Activated naive CD4-positive, alpha-beta T cell treated with anti-CD3 and anti-CD28 coated beads, Interleukin-2, amount 50 U/mL, for 16 hours (primary cell): ENCODE measurements around the gene TEDC2.
A peak's percentile ranks its signal among the peaks of the same experiment; 100 is the strongest.

Experiments used
- DNase-seq: peaks from one replicate; pipeline ENCODE4 v3.0.0-alpha.2; 2020

The TEDC2 gene

GRCh38 chr16:2497116-2497630, 37.3 kb downstream of the TEDC2 start:
- DNase-seq: no peak

DNA sequence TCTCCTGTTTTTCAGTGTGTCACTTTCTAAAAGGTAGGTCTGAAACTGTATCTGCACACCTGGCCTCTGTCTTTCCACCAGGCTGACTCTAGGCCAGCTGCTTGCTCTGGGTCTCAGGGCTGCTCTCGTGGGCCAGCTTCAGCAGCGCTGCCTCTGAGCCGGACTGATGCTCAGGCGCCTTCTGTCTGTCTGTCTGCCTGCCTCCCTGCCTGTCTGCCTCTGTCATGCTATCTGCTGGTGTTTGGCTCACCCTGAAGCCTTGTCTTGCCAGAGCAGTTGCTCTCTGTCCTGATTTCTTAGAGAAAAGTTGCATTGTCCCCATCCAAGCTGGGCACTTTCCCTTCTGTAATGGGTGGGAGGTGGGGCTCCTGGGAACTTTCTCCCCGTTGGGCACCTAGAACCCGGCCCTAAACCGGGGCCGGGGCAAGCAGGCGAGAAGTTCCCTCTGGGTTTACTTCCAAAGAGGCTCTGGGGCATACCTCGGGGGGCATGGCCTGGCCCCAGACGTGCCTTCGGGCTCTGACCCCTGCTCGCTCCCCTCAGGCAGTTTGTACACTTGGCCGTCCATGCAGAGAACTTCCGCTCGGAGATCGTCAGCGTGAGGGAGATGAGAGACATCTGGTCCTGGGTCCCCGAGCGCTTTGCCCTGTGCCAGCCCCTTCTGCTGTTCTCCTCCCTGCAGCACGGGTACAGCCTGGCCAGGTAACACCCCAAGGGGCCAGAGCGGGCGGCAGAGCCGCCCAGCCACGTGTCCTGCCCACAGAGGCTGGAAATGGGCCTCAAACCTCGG, 38.0 kb downstream of the TEDC2 start:
- DNase-seq: no peak

DNA sequence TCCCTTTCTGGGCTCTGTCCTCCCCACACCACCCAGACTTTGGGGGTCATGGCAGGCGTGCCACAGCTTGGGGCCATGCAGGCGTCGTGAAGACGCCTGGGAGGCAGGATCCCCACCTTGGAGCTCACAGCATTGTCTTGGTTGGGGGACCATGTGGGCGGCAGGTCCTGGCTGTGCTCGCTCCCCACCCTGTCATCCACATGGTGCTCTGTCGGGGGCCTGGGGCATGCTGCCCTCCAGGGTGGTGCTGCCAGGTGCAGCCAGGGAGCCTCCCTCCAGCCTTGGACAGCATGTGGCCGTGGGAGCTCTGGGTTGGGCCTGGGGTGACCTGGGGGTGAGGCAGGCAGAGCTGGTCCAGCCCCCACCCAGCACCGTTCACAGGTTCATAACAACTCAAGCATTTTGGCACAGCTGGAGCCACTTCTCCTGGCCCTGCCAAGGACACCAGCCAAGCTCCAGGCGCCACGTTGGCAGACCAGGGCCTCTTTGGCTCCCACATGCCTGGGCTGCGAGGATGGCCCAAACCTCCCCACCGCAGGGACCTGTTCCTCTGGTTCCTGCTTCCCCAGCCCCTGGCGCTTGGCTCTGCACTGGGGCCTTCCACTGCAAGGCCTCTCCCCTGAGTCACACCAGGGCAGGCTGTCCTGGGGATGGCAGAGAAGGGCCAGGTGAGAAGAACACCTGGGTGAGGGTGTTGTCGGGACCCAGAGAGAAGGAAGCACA, 38.8 kb downstream of the TEDC2 start:
- DNase-seq: no peak

DNA sequence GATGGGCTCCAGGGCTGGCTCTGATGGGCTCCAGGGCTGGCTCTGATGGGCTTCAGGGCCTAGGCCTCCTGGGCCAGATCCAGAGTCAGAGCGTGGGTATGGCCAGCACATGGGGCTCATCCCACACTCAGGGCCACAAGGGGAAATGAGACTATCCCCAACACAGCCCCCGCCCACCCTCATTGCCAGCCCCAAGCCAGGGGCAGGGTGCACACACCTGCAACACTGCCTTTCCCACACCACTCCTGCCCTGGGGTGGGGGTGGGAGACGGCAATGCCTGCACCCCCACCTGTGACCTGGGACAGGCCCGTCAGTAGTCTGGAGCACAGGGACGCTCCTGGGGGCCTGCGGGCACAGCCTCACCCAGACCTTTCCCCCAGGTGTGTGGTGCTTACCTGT, 39.5 kb downstream of the TEDC2 start:
- no peak for DNase-seq

DNA sequence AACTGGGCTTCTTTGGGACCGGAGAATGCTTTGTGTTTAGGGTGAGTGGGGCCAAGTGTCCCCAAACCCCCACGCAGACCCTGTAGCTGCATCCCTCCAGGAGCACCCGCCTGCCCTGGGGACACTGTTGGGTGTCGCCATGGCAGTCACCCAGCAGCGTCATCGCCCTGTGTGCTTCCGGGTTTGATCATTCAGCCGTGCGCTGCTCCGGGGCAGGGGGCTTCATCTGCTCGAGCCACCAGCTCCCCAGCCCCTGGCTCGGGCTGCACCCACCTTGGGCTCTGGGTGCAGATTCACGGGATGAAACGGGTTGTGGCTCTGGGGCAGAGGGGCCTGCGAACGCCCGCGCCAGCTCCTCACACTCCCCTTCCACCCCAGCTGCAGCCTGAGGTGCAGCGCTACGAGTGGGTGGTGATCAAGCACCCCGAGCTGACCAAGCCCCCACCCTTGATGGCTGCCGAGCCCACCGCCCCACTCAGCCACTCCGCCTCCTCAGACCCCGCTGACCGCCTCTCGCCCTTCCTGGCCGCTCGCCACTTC, 40.1 kb downstream of the TEDC2 start:
- DNase-seq: no peak

DNA sequence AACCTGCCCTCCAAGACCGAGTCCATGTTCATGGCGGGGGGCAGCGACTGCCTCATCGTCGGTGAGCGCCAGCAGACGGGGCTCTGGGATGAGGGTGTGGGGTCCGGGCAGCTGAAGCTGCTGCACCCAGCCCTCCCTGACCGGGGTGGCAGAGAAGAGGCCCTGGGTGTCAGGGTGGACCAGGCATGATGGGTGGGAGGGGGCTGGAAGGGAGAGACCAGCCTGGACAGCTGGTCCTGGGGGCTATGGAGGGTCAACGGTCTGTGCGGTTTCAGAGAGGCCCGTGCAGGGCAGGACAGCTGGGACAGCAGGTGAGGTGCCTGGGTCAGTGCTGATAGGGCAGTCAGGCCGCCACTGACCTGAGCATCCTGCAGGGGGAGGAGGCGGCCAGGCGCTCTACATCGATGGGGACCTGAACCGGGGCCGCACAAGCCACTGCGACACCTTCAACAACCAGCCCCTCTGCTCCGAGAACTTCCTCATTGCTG, 40.6 kb downstream of the TEDC2 start:
- no peak for DNase-seq

DNA sequence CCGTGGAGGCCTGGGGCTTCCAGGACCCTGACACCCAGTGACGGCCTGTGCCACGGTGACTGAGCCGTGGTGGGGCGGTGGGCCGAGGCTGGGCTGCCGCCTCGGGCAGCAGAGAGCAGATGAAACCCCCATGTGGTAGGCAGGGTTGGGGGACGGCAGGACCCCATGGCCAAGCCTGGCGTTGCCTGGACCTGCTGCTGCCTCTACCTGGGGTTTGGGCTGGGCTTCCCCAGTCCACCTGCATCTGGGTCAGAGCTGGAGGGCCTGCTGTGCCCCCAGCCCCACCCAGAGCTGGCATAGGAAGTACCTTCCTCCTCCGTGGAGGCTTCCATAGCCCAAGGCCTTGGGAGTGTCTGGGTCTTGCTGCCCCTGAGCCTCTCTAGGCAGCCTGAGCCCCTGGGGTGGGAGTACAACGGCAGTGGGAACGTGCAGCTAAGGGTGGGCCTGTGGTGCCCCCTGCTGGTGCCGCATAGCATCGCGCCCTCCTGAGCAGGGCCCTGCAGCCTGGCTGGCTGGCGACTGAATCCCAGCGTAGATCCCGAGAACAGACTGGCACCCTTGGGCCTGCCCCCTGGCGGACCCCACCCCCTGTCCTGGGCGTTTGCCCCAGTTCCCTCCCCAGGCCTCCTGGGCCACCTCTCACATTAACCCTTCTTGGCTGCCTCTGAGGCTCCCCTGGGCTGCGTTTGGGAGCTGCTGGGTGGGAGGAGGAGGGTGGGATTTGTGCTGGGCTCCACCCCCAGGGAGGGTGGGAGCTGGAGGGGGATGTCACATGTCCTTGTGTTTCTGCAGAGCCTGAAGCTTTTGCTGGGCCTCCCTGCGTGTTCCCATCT, 41.2 kb downstream of the TEDC2 start:
- DNase-seq: peak; percentile 81

DNA sequence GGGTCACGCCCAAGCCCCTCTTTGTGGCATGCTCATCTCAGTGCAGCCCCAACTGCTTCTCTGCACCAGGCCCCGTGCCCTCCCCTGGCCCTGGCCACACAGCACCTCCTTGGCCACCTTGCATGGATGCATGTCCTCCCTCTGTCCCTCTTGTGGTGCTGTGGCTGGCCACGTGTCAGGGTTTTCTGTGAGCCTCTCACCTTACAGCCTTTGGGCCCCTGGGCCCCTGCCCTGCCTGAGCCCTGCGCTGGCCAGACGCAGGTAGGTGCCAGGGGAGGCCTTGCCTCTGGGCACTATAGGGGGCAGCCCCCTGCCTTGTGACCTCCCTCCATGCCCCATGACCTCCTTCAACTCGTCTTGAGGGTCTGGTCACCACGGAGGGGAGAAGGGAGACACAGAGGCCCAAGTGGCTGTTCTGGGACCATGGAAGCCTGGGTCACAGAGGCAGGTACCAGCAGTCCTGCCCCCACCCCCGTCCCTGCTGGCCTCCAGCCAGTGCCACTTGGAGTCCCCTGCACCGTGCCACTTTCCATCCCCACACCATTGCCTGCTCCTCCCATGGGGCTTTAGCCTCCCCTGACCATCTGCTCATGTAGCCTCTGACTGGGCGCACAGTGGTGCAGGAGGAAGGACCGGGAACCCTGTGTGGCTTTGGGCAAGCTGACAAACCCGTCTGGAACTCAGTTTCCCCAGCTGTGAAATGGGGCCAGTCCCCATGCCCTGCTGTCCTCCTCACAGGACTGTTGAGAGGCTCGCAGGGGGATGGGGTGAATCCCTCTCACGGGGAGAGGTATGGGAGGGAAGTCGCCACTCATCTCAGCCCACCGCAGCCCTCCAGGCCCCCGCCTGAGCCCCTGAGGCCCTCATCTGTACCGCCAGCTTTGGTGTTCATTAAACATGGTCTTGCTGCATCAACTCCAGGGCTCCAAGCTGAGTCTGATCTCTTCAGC, 42.3 kb downstream of the TEDC2 start:
- DNase-seq: no peak

GRCh38 chr16:2505695-2506094, 45.8 kb downstream of the TEDC2 start:
- no peak for DNase-seq

- DNase-seq: no peak
Observed at GRCh38 chr16:2507052-2507659, 47.2 kb downstream of the TEDC2 start.

DNA sequence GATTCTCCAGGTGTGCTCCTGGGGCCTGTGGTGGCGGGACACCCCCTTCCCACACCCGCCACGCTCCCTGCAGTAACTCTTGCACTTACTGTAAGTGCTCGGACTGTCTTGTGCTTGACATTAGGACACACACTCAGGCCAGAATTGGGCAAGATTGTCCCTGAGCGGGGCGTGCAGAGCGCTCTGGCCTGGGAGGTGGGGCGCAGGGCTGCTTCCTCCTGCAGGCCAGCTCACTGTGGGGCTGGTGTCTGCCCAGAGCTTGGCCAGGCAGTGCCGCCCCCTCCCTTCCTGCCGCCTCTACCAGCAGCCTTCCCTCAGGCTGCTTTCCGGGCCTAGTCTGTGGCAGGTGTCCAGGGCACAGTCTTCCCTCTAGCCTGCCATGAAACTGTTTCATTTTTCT, 47.8 kb downstream of the TEDC2 start:
- no peak for DNase-seq

- no peak for DNase-seq
Observed at GRCh38 chr16:2508722-2509400, 49.0 kb downstream of the TEDC2 start.

DNA sequence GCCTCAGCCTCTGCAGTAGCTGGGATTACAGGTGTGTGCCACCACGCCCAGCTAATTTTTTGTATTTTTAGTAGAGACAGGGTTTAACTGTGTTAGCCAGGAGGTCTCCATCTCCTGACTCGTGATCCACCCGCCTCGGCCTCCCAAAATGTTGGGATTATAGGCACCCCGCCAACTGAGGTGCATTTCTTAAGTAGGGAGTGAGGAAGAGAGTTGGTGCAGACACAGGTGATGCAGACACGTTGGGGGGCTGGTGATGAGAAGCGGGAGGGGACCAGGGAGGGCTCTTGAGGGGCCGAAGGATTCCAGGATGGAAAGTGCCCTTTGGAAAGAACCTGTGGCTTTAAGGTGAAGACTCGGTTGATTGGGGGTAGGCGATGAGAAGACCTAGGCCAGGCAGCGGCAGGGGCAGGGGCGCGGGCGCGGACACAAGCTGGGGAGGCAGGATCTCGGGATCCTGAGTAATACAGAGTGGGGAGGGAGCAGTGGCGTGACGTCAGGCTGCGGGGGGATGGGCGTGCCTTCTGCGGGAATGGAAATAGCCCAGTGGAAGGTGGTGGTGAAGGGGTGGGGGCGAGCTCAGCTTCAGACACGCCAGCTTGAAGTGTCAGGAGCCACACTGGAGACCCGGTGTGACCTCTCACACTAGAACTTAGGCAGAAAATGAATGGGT, 51.4 kb downstream of the TEDC2 start:
- DNase-seq: no peak

- no peak for DNase-seq
Observed at GRCh38 chr16:2511996-2512734, 52.3 kb downstream of the TEDC2 start.

- DNase-seq: no peak
Observed at GRCh38 chr16:2512735-2513404, 53.0 kb downstream of the TEDC2 start.

- peak; percentile 89 for DNase-seq
Observed at GRCh38 chr16:2513405-2514332, 53.8 kb downstream of the TEDC2 start, which contains the start of gene ATP6V0C. ATP6V0C (plus strand) TSS chr16:2513952; CDS start chr16:2514104, 152 bp downstream.
